ENCODE data around the gene RASEF.

Gene RASEF

GRCh38 chr9:83030391-83031107 lies 32.4 kb downstream of the RASEF start:
- Histone ChIP-seq H3K4me3 (ENCODE audit: insufficient read depth, low read length, poor library complexity, severe bottlenecking) (no peak overlapping the region), H3K9me3 (ENCODE audit: insufficient read depth, low read length) (no peaks in the 10 kb centered on the region), H3K9ac (ENCODE audit: low read length) (no peak overlapping the region), H4K20me1 (ENCODE audit: low read depth, low read length) (no peaks in the 10 kb centered on the region), H3K9me2 (replicated peaks; ENCODE audit: insufficient read depth, low read length) (no peaks in the 10 kb centered on the region), H3K79me2 (ENCODE audit: insufficient read depth, low read length) (no peaks in the 10 kb centered on the region), H2AFZ (ENCODE audit: low read depth, low read length, severe bottlenecking) (no peak overlapping the region), H3K27me3 (ENCODE audit: low read length) (no peaks in the 10 kb centered on the region), H3K36me3 (ENCODE audit: low read length) (no peaks in the 10 kb centered on the region), H3K27ac (ENCODE audit: low read depth, low read length) (no peak overlapping the region), H3K4me2 (ENCODE audit: low read depth, low read length, poor library complexity, severe bottlenecking) (no peak overlapping the region), H3F3A (ENCODE audit: insufficient read depth) (no peaks in the 10 kb centered on the region)
- TF ChIP-seq CTCF (IDR thresholded peaks at IDR 0.05; ENCODE audit: insufficient read depth, low read length, poor library complexity, severe bottlenecking) (no peak), EZH2phosphoT487 (conservative IDR thresholded peaks at IDR 0.05; ENCODE audit: low read length) (no peak)

- H3K9ac ChIP-seq (ENCODE audit: low read length), result no peak overlapping the region
- no peak overlapping the region for H2AFZ ChIP-seq (ENCODE audit: low read depth, low read length, severe bottlenecking)
- H3K4me2 ChIP-seq (ENCODE audit: low read depth, low read length, poor library complexity, severe bottlenecking), result no peak overlapping the region
- H3F3A ChIP-seq (ENCODE audit: insufficient read depth), result no peaks in the 10 kb centered on the region
- H3K27ac ChIP-seq (ENCODE audit: low read depth, low read length), result no peak overlapping the region
- no peaks in the 10 kb centered on the region for H3K27me3 ChIP-seq (ENCODE audit: low read length)
- no peaks in the 10 kb centered on the region for H3K9me3 ChIP-seq (ENCODE audit: insufficient read depth, low read length)
- no peak overlapping the region for H3K4me3 ChIP-seq (ENCODE audit: insufficient read depth, low read length, poor library complexity, severe bottlenecking)
- no peaks in the 10 kb centered on the region for H3K79me2 ChIP-seq (ENCODE audit: insufficient read depth, low read length)
- H4K20me1 ChIP-seq (ENCODE audit: low read depth, low read length), result no peaks in the 10 kb centered on the region
- no peaks in the 10 kb centered on the region for H3K9me2 ChIP-seq (replicated peaks; ENCODE audit: insufficient read depth, low read length)
- no peak for TF ChIP-seq EZH2phosphoT487 (conservative IDR thresholded peaks at IDR 0.05; ENCODE audit: low read length)
- TF ChIP-seq CTCF (IDR thresholded peaks at IDR 0.05; ENCODE audit: insufficient read depth, low read length, poor library complexity, severe bottlenecking), result no peak
- no peaks in the 10 kb centered on the region for H3K36me3 ChIP-seq (ENCODE audit: low read length)
Observed at GRCh38 chr9:83029531-83030137, 33.3 kb downstream of the RASEF start.

GRCh38 chr9:83027153-83027891 lies 35.6 kb downstream of the RASEF start:
- H3K9me2 ChIP-seq (replicated peaks; ENCODE audit: insufficient read depth, low read length), result no peaks in the 10 kb centered on the region
- no peaks in the 10 kb centered on the region for H3K9me3 ChIP-seq (ENCODE audit: insufficient read depth, low read length)
- no peak overlapping the region for H3K9ac ChIP-seq (ENCODE audit: low read length)
- no peak overlapping the region for H2AFZ ChIP-seq (ENCODE audit: low read depth, low read length, severe bottlenecking)
- no peaks in the 10 kb centered on the region for H3K27me3 ChIP-seq (ENCODE audit: low read length)
- no peak overlapping the region for H3K4me2 ChIP-seq (ENCODE audit: low read depth, low read length, poor library complexity, severe bottlenecking)
- TF ChIP-seq EZH2phosphoT487 (conservative IDR thresholded peaks at IDR 0.05; ENCODE audit: low read length) (no peak), CTCF (IDR thresholded peaks at IDR 0.05; ENCODE audit: insufficient read depth, low read length, poor library complexity, severe bottlenecking) (no peak)
- no peaks in the 10 kb centered on the region for H3K79me2 ChIP-seq (ENCODE audit: insufficient read depth, low read length)
- H4K20me1 ChIP-seq (ENCODE audit: low read depth, low read length), result no peaks in the 10 kb centered on the region
- H3K27ac ChIP-seq (ENCODE audit: low read depth, low read length), result no peak overlapping the region
- no peak overlapping the region for H3K4me3 ChIP-seq (ENCODE audit: insufficient read depth, low read length, poor library complexity, severe bottlenecking)
- H3K36me3 ChIP-seq (ENCODE audit: low read length), result no peaks in the 10 kb centered on the region
- H3F3A ChIP-seq (ENCODE audit: insufficient read depth), result no peaks in the 10 kb centered on the region

All from SU-DHL-6 (cell line).